Esophagus muscularis mucosa (tissue), 4 donors: ENCODE results near the gene NSF. TPM values are rescaled to one million over a fixed set of nuclear protein-coding genes. Genes with fewer than 3 reads are reported as not detected.
A peak's percentile ranks its signal among the peaks of the same experiment; 100 is the strongest.
"Not testable (repeated sequence)": the region's sequence is repeated elsewhere in the genome, so short reads cannot be mapped to it uniquely, and the experiment has no call there.

Experiments used
- DNase-seq: peaks from one replicate; pipeline ENCODE4 v3.0.0-alpha.2; 2017; ENCODE audit errors: extremely low spot score
- H3K27ac ChIP-seq, 4 donors: fragments of 200-600 bp; sonication (generic); replicated peaks in 1 of 4; 1 replicate in 3 of 4; 2 replicates in 1 of 4; pipeline ENCODE4 v1.5.1; 2016 to 2019; ENCODE audit warnings: mild to moderate bottlenecking in 1 of 4
- H3K27me3 ChIP-seq, 4 donors: fragments of 200-600 bp; sonication (generic); one replicate each; pipeline versions ENCODE4 v1.5.1 to v1.6.0; 2016 to 2019
- H3K36me3 ChIP-seq, 4 donors: fragments of 200-600 bp; sonication (generic); one replicate each; pipeline ENCODE4 v1.5.1; 2016 to 2019
- H3K4me1 ChIP-seq, 4 donors: fragments of 200-600 bp; sonication (generic); one replicate each; pipeline ENCODE4 v1.5.1; 2016 to 2019
- H3K4me3 ChIP-seq, 4 donors: fragments of 200-600 bp; sonication (generic); 1 replicate in 2 of 4; 2 replicates in 2 of 4; pipeline ENCODE4 v1.5.1; 2016 to 2019; ENCODE audit warnings: mild to moderate bottlenecking in 4 of 4, moderate library complexity in 1 of 4
- H3K9me3 ChIP-seq, 4 donors: fragments of 200-600 bp; sonication (generic); 1 replicate in 3 of 4; 2 replicates in 1 of 4; pipeline ENCODE4 v1.5.1; 2016 to 2019
- CTCF ChIP-seq, 3 experiments: fragments of 200-600 bp in 2 of 3; fragments of 450-650 bp in 1 of 3; sonication (generic) in 2 of 3; IDR thresholded peaks; one replicate each; pipeline ENCODE4 v1.5.1; 2017 to 2019; ENCODE audit warnings: antibody characterized with exemption in 3 of 3, mild to moderate bottlenecking in 2 of 3, moderate library complexity in 1 of 3
- EP300 ChIP-seq: sonication (generic); formaldehyde crosslinking; IDR thresholded peaks from one replicate; pipeline ENCODE4 v1.6.1; 2017; ENCODE audit warnings: antibody characterized with exemption
- POLR2A ChIP-seq: fragments of 450-650 bp; IDR thresholded peaks from one replicate; pipeline ENCODE4 v1.6.1; 2017; ENCODE audit warnings: antibody characterized with exemption, moderate library complexity, mild to moderate bottlenecking, low read depth
- POLR2AphosphoS5 ChIP-seq, 2 donors: sonication (generic); formaldehyde crosslinking; IDR thresholded peaks; one replicate each; pipeline ENCODE4 v1.6.1; 2017; ENCODE audit warnings: antibody characterized with exemption in 2 of 2
- WGBS: methylation state at CpG from one replicate; pipeline ENCODE4 v1.1.5; 2018; 5-methylcytosine and 5-hydroxymethylcytosine counted together
- intact Hi-C: fragments of 100-400 bp; cut with DNase I; formaldehyde crosslinking; loops from one replicate; pipeline ENCODE4 v1.15.1; 2023
- total RNA-seq, 4 donors: library from RNA; depleted of rRNA; stranded (reverse); fragments of >200 nt; gene quantifications; one replicate each; pipeline versions ENCODE4 v1.1.0 to v1.2.1, GENCODE V29; 2016

NSF gene
- total RNA-seq, 4 donors from 2014 or later = 15.7 to 25.3 (median 17.9) TPM

DNA sequence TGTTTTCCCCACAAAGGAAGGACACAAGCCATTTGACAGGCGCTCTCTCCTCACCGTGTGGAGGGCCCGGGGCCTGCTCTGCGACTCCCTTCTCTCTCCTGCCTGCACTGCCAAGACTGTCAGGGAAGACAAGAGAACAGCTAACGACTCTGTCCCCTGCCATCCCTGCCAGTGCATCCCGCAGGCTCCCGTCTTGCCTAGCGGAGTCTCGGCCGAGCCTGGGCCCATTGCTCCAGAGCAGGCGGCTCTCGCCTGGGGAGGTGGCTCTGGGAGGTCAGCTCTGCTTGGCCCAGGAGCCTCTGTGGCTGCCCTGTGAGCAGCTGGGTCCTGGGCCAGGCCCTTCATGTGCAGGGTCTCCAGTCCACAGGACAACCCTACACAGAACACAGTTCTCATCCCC, 175.0 kb downstream of the NSF start:
- TF ChIP-seq EP300 (no peak), POLR2A (no peak), CTCF (IDR thresholded peaks at IDR 0.05) (no peak), POLR2AphosphoS5 (IDR thresholded peaks at IDR 0.05) (no peak)
- 100% methylated on average over 4 of the region's 12 CpGs for WGBS
- Histone ChIP-seq H3K27me3 (peaks cover 0 to 11% (median 0%) of the 10 kb centered on the region in 4 donors), H3K27ac (no peak overlapping the region), H3K36me3 (no peaks in the 10 kb centered on the region), H3K9me3 (no peaks in the 10 kb centered on the region), H3K4me1 (peaks cover 12 to 21% (median 13%) of the 10 kb centered on the region in 4 donors), H3K4me3 (no peak overlapping the region)
- intact Hi-C loops = no loop called here
- DNase-seq = no peak

DNA sequence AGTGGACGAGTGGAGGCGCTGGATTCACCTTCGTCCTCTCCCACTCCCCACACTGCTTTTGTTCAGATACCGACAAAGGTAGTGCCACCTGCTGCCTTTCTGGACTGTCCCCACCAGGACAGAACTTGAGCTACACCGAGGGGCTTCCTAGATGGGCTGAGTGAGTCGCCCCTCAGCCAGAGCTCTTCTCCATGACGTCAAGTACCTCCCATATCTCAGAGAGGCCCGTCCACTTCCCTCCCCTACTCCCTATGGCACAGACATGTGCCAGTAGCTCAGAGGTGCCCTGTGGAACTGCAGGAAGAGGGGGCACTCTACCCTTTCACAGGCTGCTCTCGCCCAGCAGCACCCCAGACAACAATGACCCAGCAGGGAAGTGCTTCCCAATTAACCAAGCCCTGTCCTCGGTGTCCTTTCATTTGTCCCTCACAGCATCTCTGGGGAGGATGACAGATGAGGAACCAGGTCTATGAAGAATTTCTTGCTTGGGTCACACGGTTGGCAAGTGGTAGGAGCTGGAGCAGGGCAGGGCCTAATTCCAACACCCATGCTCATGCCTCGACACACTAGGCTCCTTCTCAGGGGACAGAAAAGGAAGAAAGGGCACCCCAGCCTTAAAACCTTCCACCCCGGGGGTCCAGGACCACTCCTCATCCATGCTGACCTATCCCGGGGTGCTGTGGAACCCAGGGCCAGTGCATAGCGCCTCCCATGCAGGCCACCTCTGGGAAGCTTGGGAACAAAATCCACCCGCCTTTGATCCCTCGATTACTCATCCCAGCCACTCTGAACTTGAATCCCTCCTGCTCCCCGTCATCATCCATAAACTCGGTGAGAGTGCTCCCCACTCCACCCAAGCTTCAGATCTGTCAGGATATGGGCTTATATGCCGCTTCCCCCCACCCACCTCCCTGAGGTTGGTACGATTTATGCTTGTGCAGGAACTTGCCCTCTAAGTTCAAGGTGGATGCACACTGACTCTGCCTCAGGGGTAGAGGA, 176.3 kb downstream of the NSF start:
- H3K9me3 ChIP-seq = no peaks in the 10 kb centered on the region
- no peak overlapping the region for H3K4me3 ChIP-seq
- TF ChIP-seq POLR2AphosphoS5 (IDR thresholded peaks at IDR 0.05) (no peak), POLR2A (no peak), CTCF (IDR thresholded peaks at IDR 0.05) (no peak), EP300 (no peak)
- peaks cover 0 to 17% (median 0%) of the 10 kb centered on the region in 4 donors for H3K27me3 ChIP-seq
- no peak overlapping the region for H3K27ac ChIP-seq
- DNase-seq = no peak
- intact Hi-C loops = no loop called here
- WGBS = 91% methylated on average over 21 of the region's 21 CpGs
- H3K4me1 ChIP-seq = peaks cover 17 to 28% (median 22%) of the 10 kb centered on the region in 4 donors
- H3K36me3 ChIP-seq = no peaks in the 10 kb centered on the region

DNA sequence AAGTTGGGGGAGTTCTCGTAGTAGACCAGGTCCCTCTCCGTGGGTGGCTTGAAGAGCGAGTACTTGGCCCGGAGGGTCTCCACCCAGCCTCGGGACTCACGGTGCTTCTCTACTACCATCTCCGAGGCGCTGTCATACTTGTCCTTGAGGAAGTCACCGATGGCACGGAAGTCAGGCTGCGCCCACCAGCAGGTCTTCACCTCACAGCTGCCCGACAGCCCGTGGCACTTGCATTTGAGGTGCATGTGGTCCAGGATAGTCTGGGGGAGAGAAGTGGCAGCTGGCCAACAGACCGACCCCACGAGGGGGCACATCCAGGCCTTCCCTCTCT, 178.0 kb downstream of the NSF start:
- 92% methylated on average over 6 of the region's 15 CpGs for WGBS
- Histone ChIP-seq H3K27ac (no peak overlapping the region), H3K4me1 (peaks cover 23 to 35% (median 30%) of the 10 kb centered on the region in 4 donors), H3K9me3 (no peaks in the 10 kb centered on the region), H3K27me3 (peaks cover 0 to 26% (median 0%) of the 10 kb centered on the region in 4 donors), H3K36me3 (no peaks in the 10 kb centered on the region), H3K4me3 (no peak overlapping the region)
- no peak for DNase-seq
- TF ChIP-seq POLR2A (no peak), EP300 (no peak), POLR2AphosphoS5 (IDR thresholded peaks at IDR 0.05) (no peak)
- intact Hi-C loops = no loop called here

DNA sequence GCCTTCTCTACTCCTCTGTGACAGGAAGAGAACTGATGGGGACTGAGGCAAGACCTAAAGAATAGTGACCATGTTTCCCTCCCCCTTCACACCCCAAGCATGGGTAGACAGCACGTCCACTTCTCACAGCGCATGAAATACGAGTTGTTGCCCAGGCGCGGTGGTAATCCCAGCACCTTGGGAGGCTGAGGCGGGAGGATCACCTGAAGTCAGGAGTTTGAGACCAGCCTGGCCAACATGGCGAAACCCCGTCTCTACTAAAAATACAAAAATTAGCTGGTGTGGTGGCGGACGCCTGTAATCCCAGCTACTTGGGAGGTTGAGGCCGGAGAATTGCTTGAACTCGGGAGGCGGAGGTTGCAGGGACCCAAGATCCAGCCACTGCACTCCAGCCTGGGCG, 178.4 kb downstream of the NSF start:
- intact Hi-C loops, H3K9me3 ChIP-seq, DNase-seq, H3K27ac ChIP-seq, H3K4me3 ChIP-seq, H3K36me3 ChIP-seq: not testable (repeated sequence)
- H3K4me1 ChIP-seq = peaks cover 23 to 35% (median 30%) of the 10 kb centered on the region in 4 donors
- WGBS = 98% methylated on average over 14 of the region's 14 CpGs
- H3K27me3 ChIP-seq = peaks cover 0 to 29% (median 0%) of the 10 kb centered on the region in 4 donors

DNA sequence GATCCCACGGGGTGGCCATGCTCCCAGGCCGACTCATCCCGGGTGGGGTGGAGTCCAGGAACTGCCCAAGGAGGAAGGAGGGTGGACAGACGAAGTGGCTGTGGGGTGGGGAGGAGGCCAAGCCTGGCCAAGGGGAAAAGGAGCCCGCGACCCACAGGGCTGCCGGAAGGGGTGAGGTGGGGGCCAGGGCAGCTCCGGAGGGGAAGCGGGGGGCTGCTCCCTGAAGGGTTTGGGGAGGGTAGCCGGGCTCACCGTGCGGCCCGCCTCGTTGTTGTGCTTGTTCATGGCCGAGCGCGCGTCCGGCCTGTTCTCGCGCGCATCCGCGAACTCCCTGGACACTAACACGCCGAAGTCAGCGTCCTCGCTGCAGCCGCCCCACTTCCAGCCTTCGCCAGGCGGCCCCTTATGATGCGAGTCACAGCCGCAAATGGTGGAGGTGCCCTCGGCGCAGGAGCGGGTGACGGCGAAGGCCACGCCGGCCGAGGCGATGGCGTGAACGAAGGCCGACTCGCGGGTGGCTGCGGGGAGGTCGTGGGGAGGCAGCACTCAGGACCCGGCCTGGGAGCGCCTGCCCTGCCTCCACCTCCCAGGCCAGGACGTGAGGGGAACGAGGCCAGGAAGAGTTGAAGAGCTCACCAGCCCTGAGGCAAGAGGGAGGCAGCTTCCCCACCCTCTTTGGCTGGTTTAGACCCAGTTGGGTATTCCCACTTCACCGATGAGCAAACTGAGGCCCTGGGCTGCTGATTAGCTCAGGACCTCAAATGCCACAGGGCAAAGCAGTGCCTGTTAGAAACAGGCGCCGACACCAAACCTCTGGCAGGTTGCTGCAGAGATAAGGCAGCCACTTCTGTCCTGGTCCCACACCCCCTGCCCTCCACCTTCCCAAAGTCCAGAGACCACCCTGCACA, 179.3 kb downstream of the NSF start:
- peak overlapping the region; percentile 34 to 37 (median 36) for H3K4me3 ChIP-seq

More for the DNA sequence above, 179.3 kb downstream of the NSF start:
- H3K27ac ChIP-seq = no peak overlapping the region
- H3K4me1 ChIP-seq = peaks cover 18 to 35% (median 30%) of the 10 kb centered on the region in 4 donors
- intact Hi-C loops = no loop called here
- H3K27me3 ChIP-seq = peaks cover 0 to 33% (median 0%) of the 10 kb centered on the region in 4 donors
- no peaks in the 10 kb centered on the region for H3K36me3 ChIP-seq
- no peak for TF ChIP-seq EP300
- TF ChIP-seq POLR2AphosphoS5 (IDR thresholded peaks at IDR 0.05) = no peak
- TF ChIP-seq POLR2A = no peak
- no peak for TF ChIP-seq CTCF (IDR thresholded peaks at IDR 0.05)
- no peak for DNase-seq
- no peaks in the 10 kb centered on the region for H3K9me3 ChIP-seq
- WGBS = 51% methylated on average over 54 of the region's 56 CpGs
